NCI-H524 (cell line): ENCODE measurements around the gene CEP43.

ENCODE experiments used
- DNase-seq, 2 experiments: peaks; one replicate each; lab custom pipeline; 2025; lab: John Stamatoyannopoulos, UW

The CEP43 gene

GRCh38 chr6:166999145-166999883 is at the start of gene CEP43:
Gene CEP43, plus strand, starts transcription at chr6:166999397. Its CDS starts 16 bp downstream, at chr6:166999413.
- DNase-seq: peak; percentile 98 to 99

GRCh38 chr6:166949528-166950442 is 49.4 kb upstream of the CEP43 start:
- DNase-seq: no peak

- no peak for DNase-seq
Measured at GRCh38 chr6:166950443-166950821, 48.8 kb upstream of the CEP43 start.

GRCh38 chr6:166950892-166951669 is 48.1 kb upstream of the CEP43 start:
- DNase-seq: peak; percentile 45 to 77

- no peak for DNase-seq
Measured at GRCh38 chr6:166951670-166952060, 47.5 kb upstream of the CEP43 start.

GRCh38 chr6:166952121-166952520 is 47.1 kb upstream of the CEP43 start:
- DNase-seq: no peak

- DNase-seq: no peak
Measured at GRCh38 chr6:166952567-166953486, 46.4 kb upstream of the CEP43 start.

GRCh38 chr6:166954118-166954713 is 45.0 kb upstream of the CEP43 start:
- no peak for DNase-seq

- DNase-seq: peak in 1 of 2 experiments; percentile 44
Measured at GRCh38 chr6:166955121-166955864, 43.9 kb upstream of the CEP43 start.

- peak in 1 of 2 experiments; percentile 66 for DNase-seq
Measured at GRCh38 chr6:166955865-166956443, 43.2 kb upstream of the CEP43 start.

GRCh38 chr6:166956444-166957086 is 42.6 kb upstream of the CEP43 start, which contains the start of gene RNASET2:
Gene RNASET2, minus strand, starts transcription at chr6:166956550. Its CDS starts 368 bp downstream, at chr6:166956182.
- peak; percentile 65 to 90 for DNase-seq

GRCh38 chr6:166957087-166957804 is 42.0 kb upstream of the CEP43 start:
- DNase-seq: no peak

- no peak for DNase-seq
Measured at GRCh38 chr6:166957805-166958076, 41.5 kb upstream of the CEP43 start.

- DNase-seq: no peak
Measured at GRCh38 chr6:166958926-166959861, 40.0 kb upstream of the CEP43 start.

GRCh38 chr6:166959911-166960608 is 39.1 kb upstream of the CEP43 start:
- DNase-seq: no peak

- DNase-seq: no peak
Measured at GRCh38 chr6:166960609-166960978, 38.6 kb upstream of the CEP43 start.

GRCh38 chr6:166966268-166966667 is 32.9 kb upstream of the CEP43 start:
- no peak for DNase-seq
